Measurements from ENCODE around the gene CD276. TPM values are rescaled to one million over a fixed set of nuclear protein-coding genes. Genes with fewer than 3 reads are reported as not detected.

The CD276 gene
- total and polyA plus RNA-seq, 8 donors: 10.4 to 185 (median 32.4) TPM

- Histone ChIP-seq H3K4me3 (no peak overlapping the region), H3K4me1 (peaks cover 7 to 24% (median 10%) of the 10 kb centered on the region in 4 donors), H3K27ac (no peak overlapping the region), H3K9me3 (no peaks in the 10 kb centered on the region), H3K27me3 (peaks cover 4 to 71% (median 17%) of the 10 kb centered on the region in 3 donors), H3K36me3 (no peaks in the 10 kb centered on the region)
- TF ChIP-seq POLR2A (IDR thresholded peaks at IDR 0.05) (no peak), EP300 (IDR thresholded peaks at IDR 0.05) (no peak), POLR2AphosphoS5 (IDR thresholded peaks at IDR 0.05) (no peak), CTCF (IDR thresholded peaks at IDR 0.05) (no peak)
- intact Hi-C loops (cut with DNase I; ENCODE audit: low total_unique reads): no loop called here
- WGBS, 5 donors: 51 to 62% (median 61%) methylated on average over 3 of the region's 3 CpGs
- DNase-seq: no peak
Measured at GRCh38 chr15:73756947-73757513, 72.8 kb downstream of the CD276 start.

- no peak for DNase-seq
- H3K4me1 ChIP-seq: peaks cover 1 to 18% (median 5%) of the 10 kb centered on the region in 4 donors
- no peak overlapping the region for H3K27ac ChIP-seq
- H3K27me3 ChIP-seq: peaks cover 2 to 71% (median 11%) of the 10 kb centered on the region in 3 donors
- H3K4me3 ChIP-seq: no peak overlapping the region
- no peaks in the 10 kb centered on the region for H3K9me3 ChIP-seq
- H3K36me3 ChIP-seq: no peaks in the 10 kb centered on the region
- TF ChIP-seq POLR2AphosphoS5 (IDR thresholded peaks at IDR 0.05) (no peak), EP300 (IDR thresholded peaks at IDR 0.05) (no peak), POLR2A (IDR thresholded peaks at IDR 0.05) (no peak), CTCF (IDR thresholded peaks at IDR 0.05) (no peak)
- intact Hi-C loops (cut with DNase I; ENCODE audit: low total_unique reads): no loop called here
Measured at GRCh38 chr15:73757571-73757970, 73.4 kb downstream of the CD276 start.

- H3K9me3 ChIP-seq: no peaks in the 10 kb centered on the region
- H3K27ac ChIP-seq: no peak overlapping the region
- H3K4me3 ChIP-seq: no peak overlapping the region
- intact Hi-C loops (cut with DNase I; ENCODE audit: low total_unique reads): no loop called here
- H3K4me1 ChIP-seq: peaks cover 0 to 14% (median 1%) of the 10 kb centered on the region in 4 donors
- 53 to 71% (median 64%) methylated on average over 5 of the region's 5 CpGs for WGBS, 5 donors
- H3K27me3 ChIP-seq: peaks cover 0 to 64% (median 5%) of the 10 kb centered on the region in 3 donors
- H3K36me3 ChIP-seq: no peaks in the 10 kb centered on the region
- DNase-seq: no peak
- TF ChIP-seq POLR2A (IDR thresholded peaks at IDR 0.05) (no peak), EP300 (IDR thresholded peaks at IDR 0.05) (no peak), CTCF (IDR thresholded peaks at IDR 0.05) (no peak), POLR2AphosphoS5 (IDR thresholded peaks at IDR 0.05) (no peak)
Measured at GRCh38 chr15:73758461-73758860, 74.3 kb downstream of the CD276 start.

- H3K4me3 ChIP-seq: no peak overlapping the region
- peaks cover 0 to 10% (median 0%) of the 10 kb centered on the region in 4 donors for H3K4me1 ChIP-seq
- WGBS, 5 donors: 42 to 51% (median 48%) methylated on average over 11 of the region's 11 CpGs
- no peak for DNase-seq
- no peak for TF ChIP-seq EP300 (IDR thresholded peaks at IDR 0.05)
- no peak for TF ChIP-seq POLR2AphosphoS5 (IDR thresholded peaks at IDR 0.05)
- intact Hi-C loops (cut with DNase I; ENCODE audit: low total_unique reads): no loop called here
- no peaks in the 10 kb centered on the region for H3K36me3 ChIP-seq
- H3K27me3 ChIP-seq: peaks cover 0 to 49% (median 0%) of the 10 kb centered on the region in 3 donors
- no peaks in the 10 kb centered on the region for H3K9me3 ChIP-seq
- no peak overlapping the region for H3K27ac ChIP-seq
Measured at GRCh38 chr15:73760330-73761329, 76.4 kb downstream of the CD276 start.
